H1 (cell line): Measurements from ENCODE around the gene AGRN.

ENCODE experiments used
- CTCF ChIP-seq, 3 experiments: IDR thresholded peaks; 1 replicate in 2 of 3; 2 replicates in 1 of 3; pipeline versions ENCODE4 v1.5.1 to v1.6.1; 2011; ENCODE audit warnings: low read length in 3 of 3, mild to moderate bottlenecking in 3 of 3, inconsistent platforms in 2 of 3, low read depth in 1 of 3, moderate library complexity in 1 of 3; ENCODE audit not compliant: insufficient read depth in 1 of 3; ENCODE audit errors: control extremely low read depth in 1 of 3
- EZH2 ChIP-seq: fragments of 200-600 bp; sonication (generic); IDR thresholded peaks from 2 replicates; pipeline ENCODE4 v1.7.1; 2012; ENCODE audit warnings: low read depth, mild to moderate bottlenecking, moderate library complexity, low read length, inconsistent platforms; ENCODE audit not compliant: severe bottlenecking
- HDAC2 ChIP-seq, 2 experiments: fragments of 300-600 bp in 1 of 2; sonication (generic) in 1 of 2; IDR thresholded peaks; 2 replicates each; pipeline ENCODE4 v1.6.1; 2011 to 2012; ENCODE audit warnings: low read depth in 2 of 2, low read length in 2 of 2, mild to moderate bottlenecking in 2 of 2, moderate library complexity in 2 of 2, borderline replicate concordance in 1 of 2, inconsistent platforms in 1 of 2
- POLR2A ChIP-seq, 2 experiments: IDR thresholded peaks; 1 replicate in 1 of 2; 2 replicates in 1 of 2; pipeline ENCODE4 v1.6.1; 2011; ENCODE audit warnings: low read depth in 2 of 2, low read length in 2 of 2, mild to moderate bottlenecking in 2 of 2; ENCODE audit errors: control extremely low read depth in 1 of 2
- POLR2AphosphoS5 ChIP-seq: IDR thresholded peaks from 2 replicates; pipeline ENCODE4 v1.6.1; 2011; ENCODE audit warnings: low read depth, low read length
- RFX5 ChIP-seq: IDR thresholded peaks from 2 replicates; pipeline ENCODE4 v1.6.1; 2011; ENCODE audit warnings: low read depth, low read length, improper control_type of control experiment, borderline replicate concordance
- SUZ12 ChIP-seq: fragments of 200-600 bp; sonication (generic); IDR thresholded peaks from 2 replicates; pipeline ENCODE4 v1.6.1; 2012; ENCODE audit warnings: mild to moderate bottlenecking, inconsistent platforms, low read length, moderate library complexity, mixed read lengths

- TF ChIP-seq HDAC2 (IDR thresholded peaks at IDR 0.05; ENCODE audit: borderline replicate concordance in 1 of 2, low read depth in 2 of 2, low read length in 2 of 2) (no peak), POLR2A (IDR thresholded peaks at IDR 0.05; ENCODE audit: control extremely low read depth in 1 of 2, low read depth in 2 of 2, low read length in 2 of 2) (no peak), CTCF (IDR thresholded peaks at IDR 0.05; ENCODE audit: control extremely low read depth in 1 of 3, insufficient read depth in 1 of 3, low read depth in 1 of 3, low read length in 3 of 3) (no peak), RFX5 (no peak), SUZ12 (no peak), EZH2 (no peak), POLR2AphosphoS5 (no peak)
Measured at GRCh38 chr1:1091344-1092148, 71.6 kb downstream of the AGRN start.
